Ovary (tissue), 9 donors: ENCODE data around the gene AFF3. TPM values are rescaled to one million over a fixed set of nuclear protein-coding genes. Genes with fewer than 3 reads are reported as not detected.

Source experiments
- DNase-seq, 5 donors: peaks; one replicate each; pipeline ENCODE4 v3.0.0-alpha.2; 2019 to 2020
- H3K27ac ChIP-seq, 2 donors: fragments of 200-600 bp; one replicate each; pipeline versions ENCODE4 v1.5.1 to v1.8.0; 2019 to 2022
- H3K27me3 ChIP-seq: fragments of 200-600 bp; one replicate; pipeline ENCODE4 v1.8.0; 2022
- H3K36me3 ChIP-seq: fragments of 200-600 bp; sonication (generic); one replicate; pipeline ENCODE4 v1.5.1; 2019
- H3K4me1 ChIP-seq: one replicate; pipeline ENCODE4 v1.8.1; 2013; ENCODE audit warnings: mild to moderate bottlenecking, moderate library complexity; ENCODE audit not compliant: insufficient read depth
- H3K4me3 ChIP-seq: fragments of 200-600 bp; sonication (generic); one replicate; pipeline ENCODE4 v1.5.1; 2017
- H3K9me3 ChIP-seq, 2 donors: fragments of 200-600 bp in 1 of 2; sonication (generic) in 1 of 2; one replicate each; pipeline versions ENCODE4 v1.5.1 to v1.8.1; 2013 to 2019; ENCODE audit warnings: mild to moderate bottlenecking in 1 of 2, moderate library complexity in 1 of 2
- EP300 ChIP-seq: sonication (generic); formaldehyde crosslinking; IDR thresholded peaks from one replicate; pipeline ENCODE4 v1.6.1; 2017; ENCODE audit warnings: antibody characterized with exemption
- POLR2A ChIP-seq: fragments of 450-650 bp; IDR thresholded peaks from one replicate; pipeline ENCODE4 v1.6.1; 2017; ENCODE audit warnings: antibody characterized with exemption, mild to moderate bottlenecking, moderate library complexity
- WGBS, 3 donors: extraction: QIAGEN DNeasy Blood & Tissue Kit in 1 of 3; methylation state at CpG; one replicate each; pipeline versions ENCODE4 v1.1.5 to v1.1.7; 2013 to 2017; 5-methylcytosine and 5-hydroxymethylcytosine counted together
- intact Hi-C, 4 donors: fragments of 100-400 bp; cut with DNase I; formaldehyde crosslinking; loops; one replicate each; pipeline versions ENCODE4 v1.11.0 to v1.15.1; 2022 to 2023
- polyA plus RNA-seq, 2 donors: library from polyadenylated mRNA; stranded (reverse); fragments of 200-250 nt in 1 of 2; fragments of 350-450 nt in 1 of 2; fragmentation: Illumina TruSeq in 1 of 2; extraction: RNeasy Lipid Tissue Mini Kit (QIAGEN cat#74804) in 1 of 2; gene quantifications; one replicate each; pipeline ENCODE4 v1.2.3, GENCODE V29; 2013 to 2014
- total RNA-seq, 7 donors: library from RNA; depleted of rRNA in 2 of 7; stranded (reverse); fragments of >200 nt in 2 of 7; fragmentation: NEBNext Ultra II Directional in 3 of 7; extraction: Animal tissue kit (Norgen Biotek cat#: 25700) in 3 of 7; gene quantifications; one replicate each; pipeline versions ENCODE4 v1.1.0 to v1.2.4, GENCODE V29; 2016 to 2023
- TF ChIP-seq, protein P1 (sequence below), 3 donors: fragments of 450-650 bp in 2 of 3; fragments of 200-600 bp in 1 of 3; IDR thresholded peaks; one replicate each; pipeline versions ENCODE4 v1.5.1 to v1.8.0; 2016 to 2022; ENCODE audit warnings: antibody characterized with exemption in 3 of 3, mild to moderate bottlenecking in 1 of 3
- donor health status: DM: no; HTN: no; CAD: no; lungs with moderate emphysema.
- donor health status: DM: no; HTN: no; CAD: no.
- donor health status: Bipolar disorder and iron deficiency.
- donor health status: DM: yes; HTN: yes; CAD: no.
- donor health status: DM: no; HTN: no; CAD: no.
- donor health status: DM: yes; HTN: yes; CAD: no.

The AFF3 gene
- total and polyA plus RNA-seq, 9 donors: 5.9 to 40.8 (median 25.7) TPM

DNA sequence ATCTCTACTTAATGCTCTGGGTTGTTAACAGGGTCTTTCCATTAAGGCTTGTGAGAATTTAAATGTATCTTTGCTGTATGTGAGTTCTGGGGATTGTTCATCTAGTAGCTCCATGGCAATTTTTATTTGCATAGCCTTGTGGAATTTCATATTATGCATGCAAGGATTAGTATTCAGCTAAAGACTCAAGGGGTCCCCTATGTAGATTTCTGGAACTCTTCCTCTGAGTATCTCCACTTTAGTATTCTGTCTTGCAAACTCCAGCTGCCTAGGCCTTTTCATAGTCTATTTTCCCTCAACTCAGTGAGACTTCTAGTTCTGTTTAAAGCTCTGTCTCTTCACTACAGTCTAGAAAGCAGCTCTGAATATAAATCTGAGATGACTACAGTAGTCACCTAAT, 348.0 kb downstream of the AFF3 start:
- Histone ChIP-seq H3K4me3 (no peak overlapping the region), H3K36me3 (no peaks in the 10 kb centered on the region), H3K27ac (no peak overlapping the region), H3K9me3 (no peaks in the 10 kb centered on the region), H3K27me3 (no peaks in the 10 kb centered on the region), H3K4me1 (no peaks in the 10 kb centered on the region)
- intact Hi-C loops: no loop called here
- TF ChIP-seq POLR2A: no peak
- TF ChIP-seq EP300: no peak
- TF ChIP-seq, protein P1, sequence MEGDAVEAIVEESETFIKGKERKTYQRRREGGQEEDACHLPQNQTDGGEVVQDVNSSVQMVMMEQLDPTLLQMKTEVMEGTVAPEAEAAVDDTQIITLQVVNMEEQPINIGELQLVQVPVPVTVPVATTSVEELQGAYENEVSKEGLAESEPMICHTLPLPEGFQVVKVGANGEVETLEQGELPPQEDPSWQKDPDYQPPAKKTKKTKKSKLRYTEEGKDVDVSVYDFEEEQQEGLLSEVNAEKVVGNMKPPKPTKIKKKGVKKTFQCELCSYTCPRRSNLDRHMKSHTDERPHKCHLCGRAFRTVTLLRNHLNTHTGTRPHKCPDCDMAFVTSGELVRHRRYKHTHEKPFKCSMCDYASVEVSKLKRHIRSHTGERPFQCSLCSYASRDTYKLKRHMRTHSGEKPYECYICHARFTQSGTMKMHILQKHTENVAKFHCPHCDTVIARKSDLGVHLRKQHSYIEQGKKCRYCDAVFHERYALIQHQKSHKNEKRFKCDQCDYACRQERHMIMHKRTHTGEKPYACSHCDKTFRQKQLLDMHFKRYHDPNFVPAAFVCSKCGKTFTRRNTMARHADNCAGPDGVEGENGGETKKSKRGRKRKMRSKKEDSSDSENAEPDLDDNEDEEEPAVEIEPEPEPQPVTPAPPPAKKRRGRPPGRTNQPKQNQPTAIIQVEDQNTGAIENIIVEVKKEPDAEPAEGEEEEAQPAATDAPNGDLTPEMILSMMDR (IDR thresholded peaks at IDR 0.05): no peak
- DNase-seq: no peak

DNA sequence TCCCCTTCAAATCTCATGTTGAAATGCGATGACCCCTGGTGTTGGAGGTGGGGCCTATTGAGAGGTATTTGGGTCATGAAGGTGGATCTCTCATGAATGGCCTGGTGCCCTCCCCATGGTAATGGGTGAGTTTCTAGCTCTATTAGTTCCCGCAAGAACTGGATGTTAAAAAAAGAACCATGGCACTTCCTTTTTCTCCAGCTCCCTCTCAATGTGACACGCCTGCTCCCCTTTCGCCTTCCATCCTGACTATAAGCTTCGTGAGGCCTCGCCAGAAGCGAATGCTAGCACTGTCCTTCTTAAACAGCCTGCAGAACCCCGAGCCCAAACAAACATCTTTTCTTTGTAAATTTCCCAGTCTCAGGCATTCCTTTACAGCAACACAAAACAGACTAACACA, 349.4 kb downstream of the AFF3 start:
- Histone ChIP-seq H3K4me3 (no peak overlapping the region), H3K9me3 (no peaks in the 10 kb centered on the region), H3K4me1 (no peaks in the 10 kb centered on the region), H3K36me3 (no peaks in the 10 kb centered on the region), H3K27ac (no peak overlapping the region), H3K27me3 (no peaks in the 10 kb centered on the region)
- no peak for DNase-seq
- intact Hi-C loops: no loop called here
- 94 to 96% (median 95%) methylated on average over 8 of the region's 8 CpGs for WGBS, 3 donors
- TF ChIP-seq POLR2A (no peak), EP300 (no peak)
- TF ChIP-seq, protein P1 (IDR thresholded peaks at IDR 0.05): no peak

DNA sequence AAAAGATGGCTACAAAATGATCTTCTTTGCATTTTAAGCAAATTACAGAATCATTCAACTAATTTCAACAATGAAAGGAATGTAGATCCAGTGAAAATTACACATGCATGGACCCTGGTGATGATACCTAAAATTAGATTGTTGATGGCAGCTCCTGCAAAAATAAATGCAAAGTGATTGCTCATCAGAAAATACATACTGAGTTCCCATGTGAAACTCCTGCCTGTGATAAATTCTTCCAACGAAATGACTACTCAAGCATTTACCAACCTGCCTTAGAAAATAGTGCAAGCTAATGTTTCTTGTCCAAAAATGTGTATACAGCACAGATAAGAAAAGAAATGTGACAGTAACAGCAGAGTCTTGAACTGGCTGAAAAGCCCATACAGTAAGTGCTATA, 352.5 kb downstream of the AFF3 start:
- no peak for DNase-seq
- Histone ChIP-seq H3K9me3 (no peaks in the 10 kb centered on the region), H3K27me3 (no peaks in the 10 kb centered on the region), H3K4me3 (no peak overlapping the region), H3K27ac (no peak overlapping the region), H3K4me1 (no peaks in the 10 kb centered on the region), H3K36me3 (no peaks in the 10 kb centered on the region)
- TF ChIP-seq, protein P1 (IDR thresholded peaks at IDR 0.05): no peak
- TF ChIP-seq EP300: no peak
- TF ChIP-seq POLR2A: no peak
- WGBS, 3 donors: 30 to 47% (median 34%) methylated on average over 1 of the region's 1 CpG
- intact Hi-C loops: no loop called here

DNA sequence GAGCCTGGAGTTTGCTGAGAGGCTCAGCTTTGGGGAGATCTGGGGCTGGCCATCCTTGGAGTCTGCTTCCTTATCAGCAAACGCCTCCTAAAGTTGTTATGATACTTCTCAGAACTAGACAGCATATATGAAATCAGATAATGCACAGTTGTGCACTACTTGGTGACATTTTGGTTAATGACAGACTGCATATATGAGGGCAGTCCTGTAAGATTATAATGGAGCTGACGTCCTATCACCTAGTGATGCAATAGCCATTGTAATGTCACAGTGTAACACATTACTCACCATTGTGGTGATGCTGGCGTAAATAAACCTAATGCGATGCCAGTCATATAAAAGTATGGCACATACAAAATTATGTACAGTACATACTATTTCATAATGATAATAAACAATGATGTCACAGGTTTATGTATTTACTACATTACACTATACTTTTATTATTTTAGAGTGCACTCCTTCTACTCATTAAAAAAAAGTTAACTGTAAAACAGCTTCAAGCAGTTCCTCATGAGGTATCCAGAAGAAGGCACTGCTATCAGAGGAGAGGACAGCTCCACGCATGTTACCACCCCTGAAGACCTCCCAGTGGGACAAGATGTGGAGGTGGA, 354.5 kb downstream of the AFF3 start:
- no peak for TF ChIP-seq EP300
- TF ChIP-seq, protein P1 (IDR thresholded peaks at IDR 0.05): no peak
- TF ChIP-seq POLR2A: no peak
- intact Hi-C loops: no loop called here
- no peak for DNase-seq
- Histone ChIP-seq H3K36me3 (no peaks in the 10 kb centered on the region), H3K27me3 (no peaks in the 10 kb centered on the region), H3K27ac (no peak overlapping the region), H3K9me3 (no peaks in the 10 kb centered on the region), H3K4me3 (no peak overlapping the region), H3K4me1 (no peaks in the 10 kb centered on the region)
- WGBS, 3 donors: 89 to 94% (median 92%) methylated on average over 5 of the region's 5 CpGs
